Central memory CD4-positive, alpha-beta T cell (primary cell): ENCODE measurements around the gene ZBBX.

Experiments
- DNase-seq: peaks from one replicate; pipeline ENCODE4 v3.0.0; 2022

ZBBX gene

DNA sequence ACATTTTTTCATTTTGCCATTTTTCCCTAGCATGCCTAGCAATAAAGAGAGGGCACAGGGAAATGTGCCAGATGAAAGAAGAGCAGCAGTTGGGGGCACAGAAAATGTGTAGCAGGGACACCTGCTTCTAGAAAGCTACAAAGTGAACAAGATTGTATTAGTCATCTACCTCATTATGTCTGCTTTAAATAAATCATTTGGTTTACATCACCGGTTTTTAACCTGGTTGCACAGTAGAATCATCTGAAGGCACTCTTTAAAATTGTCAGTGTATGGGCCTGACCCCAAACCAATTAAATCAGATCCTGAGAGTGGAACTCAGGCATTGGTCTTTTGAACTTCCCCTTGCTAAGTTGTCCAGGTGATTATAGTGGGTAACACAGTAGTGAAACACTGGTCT is 73.8 kb downstream of the ZBBX start:
- no peak for DNase-seq

DNA sequence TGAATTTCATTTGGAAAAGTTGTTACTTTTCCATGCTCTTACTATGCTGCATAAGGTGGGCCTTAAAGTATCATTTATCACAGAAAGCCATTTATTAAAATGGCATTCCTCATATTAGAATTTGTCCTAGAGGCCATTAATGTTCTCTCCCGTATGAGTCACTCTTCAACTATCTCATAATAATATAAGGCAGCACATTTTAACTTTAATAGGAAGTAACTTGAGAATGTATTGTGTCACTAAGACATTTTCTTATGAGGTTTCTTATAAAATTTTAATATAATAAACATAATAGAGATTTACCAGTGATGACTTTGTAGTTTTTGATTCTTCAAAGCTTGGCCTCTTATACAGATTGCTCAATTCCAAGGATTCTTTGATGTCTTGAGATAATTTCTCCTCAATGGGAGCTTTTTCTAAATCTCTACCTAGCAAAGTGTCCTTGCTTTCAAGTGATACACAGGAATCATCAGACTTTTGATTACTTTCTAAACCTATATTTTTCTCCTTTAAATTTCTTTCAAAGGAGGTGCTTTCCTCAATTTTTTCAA is 74.7 kb downstream of the ZBBX start:
- no peak for DNase-seq

DNA sequence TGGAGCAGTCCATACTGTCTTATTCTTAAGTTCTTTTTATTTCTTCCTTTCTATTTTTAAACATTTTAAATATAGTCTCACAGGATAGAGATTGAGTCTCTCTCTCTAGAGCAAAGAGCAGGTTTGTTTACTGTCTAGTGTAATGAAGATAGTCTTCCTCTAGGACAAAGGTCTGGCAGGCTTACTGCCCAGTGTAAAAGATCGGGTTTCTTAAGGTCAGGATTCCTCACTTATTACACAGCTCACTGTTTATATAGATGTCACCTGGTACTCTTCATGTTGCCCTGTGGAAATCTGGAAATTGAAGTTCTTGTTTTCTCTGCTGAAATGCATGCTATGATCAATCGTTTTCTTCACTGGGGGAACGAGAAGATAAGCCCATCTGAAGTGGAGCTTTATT is 76.0 kb downstream of the ZBBX start:
- DNase-seq: no peak

DNA sequence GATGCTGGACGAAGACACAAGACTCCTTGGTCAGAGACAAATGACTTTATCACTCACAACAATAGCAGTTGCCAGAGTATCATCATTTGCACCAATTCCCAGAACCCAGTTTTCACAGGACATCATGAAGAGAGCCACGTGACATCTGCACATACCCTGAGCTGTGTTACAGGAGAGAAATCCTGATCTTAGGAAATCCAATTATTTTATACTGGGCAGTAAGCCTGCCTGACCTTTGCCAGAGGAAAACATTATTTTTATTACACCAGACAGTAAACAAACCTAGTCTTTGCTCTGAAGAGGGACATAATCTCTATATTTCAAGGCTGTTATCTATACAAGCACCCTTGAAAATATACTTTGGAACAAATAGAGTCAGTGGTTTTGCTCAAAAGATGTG is 77.4 kb downstream of the ZBBX start:
- no peak for DNase-seq

DNA sequence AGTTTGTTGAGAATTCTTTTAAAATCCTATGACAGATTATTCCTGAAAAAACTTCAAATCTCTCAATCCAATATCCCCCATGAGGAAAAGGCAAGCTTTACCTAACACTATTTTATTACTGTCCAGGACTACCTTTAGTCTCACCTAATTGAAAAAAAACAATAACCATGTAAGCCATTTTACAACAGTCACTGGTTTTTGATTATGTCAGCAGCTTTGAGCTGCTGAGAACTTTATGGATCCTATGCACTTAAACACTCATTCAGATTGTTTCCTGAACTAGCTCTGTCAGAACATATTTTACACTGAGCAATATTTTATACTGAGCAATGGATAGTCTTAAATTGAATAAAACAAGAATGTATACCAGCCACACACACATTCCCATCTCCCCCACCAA is 79.9 kb downstream of the ZBBX start:
- DNase-seq: no peak

DNA sequence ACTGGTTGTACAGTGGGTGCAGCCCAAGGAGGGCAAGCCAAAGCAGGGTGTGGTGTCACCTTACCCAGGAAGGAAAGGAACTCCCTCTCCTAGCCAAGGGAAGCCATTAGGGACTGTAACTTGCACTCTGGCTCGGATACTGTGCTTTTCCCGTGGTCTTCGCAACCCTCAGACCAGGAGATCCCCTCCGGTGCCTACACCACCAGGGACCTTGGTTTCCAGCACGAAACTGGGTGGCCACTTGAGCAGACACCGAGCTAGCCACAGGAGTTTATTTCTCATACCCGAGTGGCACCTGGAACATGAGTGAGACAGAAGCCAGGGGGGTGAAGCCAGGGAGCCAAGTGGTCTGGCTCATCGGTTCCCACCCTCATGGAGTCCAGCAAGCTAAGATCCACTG is 90.7 kb downstream of the ZBBX start:
- no peak for DNase-seq

DNA sequence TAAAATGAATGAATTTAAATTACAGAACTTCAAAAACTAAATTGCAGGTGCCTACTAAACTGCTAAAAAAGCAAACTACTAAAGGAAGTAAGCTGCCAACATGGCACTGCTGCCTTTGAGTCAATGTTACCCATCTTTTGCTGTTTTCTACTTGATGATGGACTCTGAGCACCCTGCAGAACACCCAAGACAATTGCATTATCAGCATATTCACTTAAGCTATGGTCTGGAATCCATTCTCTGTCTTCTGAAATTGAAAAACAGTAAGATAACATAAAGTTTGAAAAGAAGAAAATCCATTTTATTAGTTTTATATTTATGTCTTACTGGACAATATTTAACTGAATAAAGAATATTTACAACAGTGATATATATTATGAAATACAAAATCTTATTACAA is 91.4 kb downstream of the ZBBX start:
- DNase-seq: no peak

DNA sequence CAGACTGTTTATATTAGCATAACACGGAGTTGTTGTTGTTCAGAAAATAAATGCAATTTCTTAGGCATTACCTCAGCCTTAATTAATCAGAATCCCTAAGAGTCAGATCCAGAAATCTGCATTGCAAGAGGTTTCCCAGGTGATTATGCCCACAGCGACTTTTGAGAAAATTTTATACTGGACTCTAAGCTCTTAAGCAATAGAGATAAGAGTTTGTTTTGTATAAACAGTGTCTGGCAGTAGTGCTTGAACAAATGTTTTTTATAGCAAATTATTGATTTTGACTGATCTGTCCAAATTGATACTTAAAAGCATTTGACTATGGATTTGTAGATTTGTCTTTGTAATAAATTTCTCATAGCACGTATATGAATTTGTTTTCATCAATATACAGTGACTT is 92.8 kb downstream of the ZBBX start:
- no peak for DNase-seq

DNA sequence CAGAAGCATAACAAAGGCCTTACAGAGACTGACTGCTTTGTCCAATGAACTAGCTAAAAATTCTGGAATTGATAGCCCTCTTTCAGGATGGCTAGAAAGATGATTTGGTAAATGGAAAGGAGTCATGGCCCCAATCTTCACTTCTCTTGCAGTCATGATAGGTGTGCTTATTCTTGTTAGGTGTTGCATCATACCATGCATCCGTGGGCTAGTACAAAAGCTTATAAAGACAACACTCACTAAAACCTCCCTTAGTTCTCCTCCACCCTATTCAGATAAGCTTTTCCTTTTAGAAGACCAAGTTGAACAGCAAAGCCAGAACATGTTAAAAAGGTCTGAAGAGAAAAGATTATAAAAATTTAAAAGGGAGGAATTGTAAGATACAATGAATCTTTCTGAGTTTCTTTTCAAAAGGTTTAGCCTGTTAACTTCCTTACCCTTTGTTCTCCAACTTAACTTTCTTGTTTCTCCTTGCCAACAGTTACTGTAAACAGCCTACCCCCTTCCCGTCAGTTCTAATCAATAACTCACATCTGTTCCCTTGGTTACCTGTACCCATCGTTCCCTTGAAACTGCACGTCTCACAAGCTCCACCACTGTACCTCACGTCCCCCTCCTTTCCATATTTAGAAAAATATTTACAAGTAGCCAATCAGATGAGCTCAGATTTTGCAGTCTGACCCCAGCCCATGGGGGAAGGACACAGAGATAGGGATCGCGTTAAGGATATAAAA is 105.8 kb downstream of the ZBBX start:
- no peak for DNase-seq

DNA sequence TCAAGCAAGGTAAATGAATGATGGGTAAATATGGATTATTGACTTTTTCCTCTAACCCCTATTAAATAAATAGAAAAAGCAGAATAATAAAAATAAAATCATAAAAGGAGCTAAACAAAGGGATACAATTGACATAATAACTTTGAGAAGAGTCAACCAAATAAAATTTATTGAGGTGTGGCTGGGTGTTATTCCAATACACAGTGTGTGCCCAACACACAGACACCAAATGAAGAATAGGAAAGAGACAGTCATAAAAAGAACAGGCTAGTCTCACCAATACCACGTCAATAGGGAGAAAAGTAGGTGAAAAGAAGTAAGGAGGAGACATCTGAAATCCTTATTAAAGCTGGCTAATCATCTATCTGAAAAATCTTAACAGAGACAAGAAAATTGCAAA is 127.1 kb downstream of the ZBBX start:
- no peak for DNase-seq

DNA sequence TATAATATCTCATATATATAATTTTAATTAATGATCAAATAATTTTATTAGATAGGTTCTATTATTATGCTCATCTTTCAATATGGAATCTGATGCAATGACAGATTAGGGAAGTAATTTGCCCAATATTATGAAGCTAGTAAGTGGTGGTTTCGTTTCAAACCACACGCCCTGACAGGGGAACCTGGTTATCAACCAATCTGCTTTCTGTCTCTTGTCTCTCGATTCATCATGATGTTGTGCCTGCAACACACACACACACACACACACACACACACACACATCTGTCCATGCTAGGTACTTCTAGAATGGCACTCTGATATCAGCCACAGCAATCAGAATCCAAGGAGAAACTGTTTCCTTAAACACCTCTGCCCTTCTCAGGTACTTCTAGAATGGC is 128.4 kb downstream of the ZBBX start:
- no peak for DNase-seq

DNA sequence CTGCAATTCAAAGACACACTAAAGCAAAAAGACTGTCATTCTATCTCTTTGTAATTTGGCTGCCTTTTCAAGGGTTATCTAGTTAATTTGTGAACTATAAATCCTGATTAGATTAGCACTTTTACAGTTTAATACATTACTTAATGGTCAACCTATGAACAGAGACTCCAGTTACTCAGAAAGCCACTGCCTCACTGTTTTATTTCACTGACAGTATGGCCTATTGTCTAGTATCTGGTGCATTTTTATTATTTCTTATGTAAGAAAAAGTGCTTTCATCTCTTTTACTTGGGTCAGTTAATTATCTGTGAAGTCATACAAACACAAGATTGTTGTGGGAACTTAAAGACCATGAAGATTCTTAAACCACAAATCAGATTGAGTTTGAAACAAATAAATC is 133.8 kb downstream of the ZBBX start:
- no peak for DNase-seq

DNA sequence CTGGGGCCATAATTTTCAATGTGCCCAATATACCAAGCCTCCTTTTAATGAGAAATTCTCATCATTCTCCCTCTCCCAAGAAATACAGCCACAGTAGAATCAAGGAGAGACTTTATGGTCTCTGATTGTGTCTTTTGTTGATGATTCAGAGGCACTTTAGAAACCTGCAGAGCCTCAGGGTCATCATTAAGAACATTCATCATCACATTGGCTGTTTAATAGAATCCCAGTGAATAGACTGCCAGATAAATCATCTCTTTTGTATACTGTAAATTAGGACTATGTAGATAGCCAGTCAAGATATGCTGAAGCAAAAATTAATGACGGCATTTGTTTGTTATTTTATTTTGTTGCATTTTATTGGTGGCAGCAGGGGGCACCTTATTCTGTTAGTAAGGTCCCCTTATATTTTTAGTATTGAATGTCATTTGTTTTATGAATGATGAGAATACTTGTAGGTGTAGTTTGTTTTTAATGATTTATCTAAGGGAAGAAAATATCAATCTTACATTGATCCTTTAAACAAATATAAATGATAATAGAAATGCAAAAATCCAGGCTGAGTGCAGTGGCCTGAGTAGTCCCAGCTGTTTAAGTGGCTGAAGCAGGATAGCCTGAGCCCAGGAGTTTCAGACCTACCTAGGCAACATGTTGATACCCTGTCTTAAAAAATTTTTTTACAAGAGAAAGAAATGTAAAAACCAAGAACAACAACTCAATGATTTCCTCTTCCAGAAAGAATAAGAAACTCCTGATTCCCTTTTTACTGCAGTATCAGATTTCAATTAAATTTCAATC is 138.8 kb downstream of the ZBBX start:
- DNase-seq: no peak

DNA sequence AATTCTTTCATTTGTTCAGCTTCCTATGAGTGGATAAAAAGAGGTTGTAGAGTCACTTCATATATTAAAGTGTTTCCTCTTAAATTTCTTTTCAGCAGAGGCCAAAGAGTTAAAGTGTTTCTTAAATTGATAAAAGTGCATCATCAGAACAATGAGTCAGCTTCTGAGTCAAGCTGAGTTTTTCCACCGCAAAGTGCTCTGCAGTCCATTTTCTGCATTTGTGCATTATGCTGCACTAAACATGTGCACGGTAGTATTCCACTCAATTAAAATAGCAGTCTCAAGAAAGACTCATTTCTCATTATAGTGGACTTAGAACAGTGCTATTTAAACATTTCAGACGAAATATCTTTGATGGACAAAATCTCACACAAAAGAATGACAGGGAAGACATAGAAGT is 152.0 kb downstream of the ZBBX start:
- DNase-seq: no peak

DNA sequence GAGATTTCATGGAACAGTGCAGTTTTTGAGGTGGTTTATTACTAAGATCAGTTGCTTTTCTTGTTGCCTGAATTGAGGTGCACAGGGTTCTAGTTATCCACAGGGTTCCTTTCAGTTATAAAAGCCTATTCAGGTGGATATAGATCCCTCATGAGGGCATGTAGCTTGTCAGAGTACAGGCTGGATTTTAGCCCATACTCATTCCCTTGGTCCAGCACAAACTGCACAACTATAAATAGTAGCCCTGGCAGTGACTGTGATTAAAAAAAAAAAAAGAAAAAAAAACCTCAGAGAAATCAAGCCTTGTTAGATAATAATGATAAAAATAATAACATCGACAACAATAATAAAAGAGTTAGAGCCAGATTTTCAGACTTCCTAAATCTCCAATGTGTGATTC is 154.3 kb downstream of the ZBBX start:
- DNase-seq: no peak

DNA sequence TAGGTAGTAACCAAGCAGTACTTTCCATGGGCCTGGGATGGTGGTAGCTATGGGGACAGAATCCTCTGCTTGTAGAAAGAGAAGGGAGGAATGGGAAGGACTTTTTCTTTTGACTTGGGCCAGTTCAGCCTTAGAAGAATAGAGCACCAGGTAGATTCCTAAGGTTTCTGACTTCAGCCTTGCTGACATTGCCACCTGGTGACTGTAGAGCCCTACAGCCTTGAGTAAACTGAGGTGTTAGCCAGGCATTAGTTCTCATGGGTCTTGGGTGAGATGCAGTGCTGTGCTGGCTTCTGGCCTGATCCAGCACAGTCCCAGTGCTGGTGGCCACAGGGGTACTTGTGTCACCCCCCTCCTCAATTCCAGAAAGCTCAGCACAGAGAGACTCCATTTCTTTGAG is 171.1 kb downstream of the ZBBX start:
- no peak for DNase-seq

DNA sequence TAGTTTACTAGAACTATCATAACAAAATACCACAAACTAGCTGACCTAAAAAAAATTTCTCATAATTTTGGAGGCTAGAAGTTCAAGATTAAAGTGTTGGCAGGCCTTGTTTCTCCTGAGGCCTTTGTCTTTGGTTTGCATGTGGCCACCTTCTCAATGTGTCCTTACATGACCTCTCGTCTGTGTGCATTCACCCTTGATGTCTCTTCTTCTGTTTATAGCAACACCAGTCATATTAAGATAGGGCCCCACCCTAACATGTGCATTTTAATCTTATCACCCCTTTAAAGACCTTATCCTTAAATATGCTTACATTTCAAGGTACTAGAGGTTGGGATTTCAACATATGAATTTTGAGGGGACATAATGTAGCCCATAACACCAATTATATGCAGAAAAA is 177.0 kb downstream of the ZBBX start:
- no peak for DNase-seq

DNA sequence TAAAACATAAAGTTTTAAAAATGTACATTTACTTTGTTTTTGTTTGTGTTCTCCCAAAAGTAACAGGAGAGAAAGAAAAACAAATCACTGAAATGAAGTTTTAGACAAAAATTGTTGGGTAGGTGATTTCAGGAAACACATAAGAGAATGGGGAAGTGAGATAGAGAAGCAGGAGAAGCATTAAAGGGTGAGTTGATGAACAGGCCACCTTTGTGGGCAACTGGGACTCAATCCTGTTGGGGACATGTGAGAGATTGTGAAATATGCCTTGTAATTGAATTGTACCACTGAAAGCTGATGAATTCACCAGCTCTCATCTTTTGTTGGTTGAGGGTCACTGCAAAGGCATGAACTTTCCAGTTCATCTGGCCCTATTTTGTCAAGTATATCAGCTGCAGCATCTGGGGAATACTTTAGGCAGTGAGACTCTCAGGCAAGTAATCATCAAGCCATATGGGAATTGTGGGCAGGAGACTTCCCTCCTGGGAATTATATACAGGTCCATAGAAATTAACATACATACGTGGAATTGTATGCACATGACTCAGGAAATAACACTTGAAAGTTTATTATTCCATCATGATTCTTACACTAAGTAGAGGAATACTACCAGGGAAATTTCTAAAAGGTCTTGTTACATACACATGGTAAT is 181.0 kb downstream of the ZBBX start:
- DNase-seq: no peak
